Kidney (tissue), 14 donors: ENCODE results near the gene CLDN11. TPM values are rescaled to one million over a fixed set of nuclear protein-coding genes. Genes with fewer than 3 reads are reported as not detected.
A peak's percentile ranks its signal among the peaks of the same experiment; 100 is the strongest.

ENCODE experiments used
- DNase-seq, 5 donors: peaks; one replicate each; pipeline ENCODE4 v3.0.0-alpha.2; 2013 to 2020
- FAIRE-seq: peaks from 2 replicates; lab custom pipeline; 2012; peaks lifted over from hg19 to GRCh38; lab: Jason Lieb, UNC
- H3K27ac ChIP-seq, 2 donors: one replicate each; pipeline ENCODE4 v1.7.0; 2013; ENCODE audit warnings: low read depth in 2 of 2, low read length in 2 of 2, inconsistent platforms in 1 of 2
- H3K27me3 ChIP-seq: one replicate; pipeline ENCODE4 v1.7.1; 2013; ENCODE audit warnings: low read length, inconsistent platforms; ENCODE audit not compliant: control insufficient read depth, insufficient read depth
- H3K36me3 ChIP-seq, 3 donors: one replicate each; pipeline versions ENCODE4 v1.7.0 to v1.7.1; 2013; ENCODE audit warnings: low read length in 3 of 3, control low read depth in 1 of 3, inconsistent platforms in 1 of 3; ENCODE audit not compliant: insufficient read depth in 3 of 3, control insufficient read depth in 2 of 3
- H3K4me1 ChIP-seq, 3 donors: one replicate each; pipeline versions ENCODE4 v1.7.0 to v1.7.1; 2013; ENCODE audit warnings: low read length in 3 of 3, inconsistent platforms in 1 of 3, low read depth in 1 of 3; ENCODE audit not compliant: control insufficient read depth in 2 of 3, insufficient read depth in 2 of 3
- H3K4me3 ChIP-seq, 3 donors: one replicate each; pipeline versions ENCODE4 v1.7.0 to v1.8.1; 2013; ENCODE audit warnings: low read length in 3 of 3, control low read depth in 1 of 3, inconsistent platforms in 1 of 3
- H3K9ac ChIP-seq, 3 donors: one replicate each; pipeline versions ENCODE4 v1.7.0 to v1.7.1; 2013; ENCODE audit warnings: low read length in 3 of 3, control low read depth in 1 of 3, inconsistent platforms in 1 of 3
- H3K9me3 ChIP-seq, 3 donors: one replicate each; pipeline versions ENCODE4 v1.7.0 to v1.7.1; 2013; ENCODE audit warnings: low read length in 3 of 3, control low read depth in 1 of 3, inconsistent platforms in 1 of 3; ENCODE audit not compliant: control insufficient read depth in 2 of 3, insufficient read depth in 1 of 3
- intact Hi-C: fragments of 100-400 bp; cut with DNase I; formaldehyde crosslinking; loops from one replicate; pipeline ENCODE4 v1.11.1; 2022
- polyA plus RNA-seq: library from polyadenylated mRNA; stranded (reverse); fragments of 350-450 nt; fragmentation: Illumina TruSeq; extraction: RNeasy Lipid Tissue Mini Kit (QIAGEN cat#74804); gene quantifications from one replicate; pipeline ENCODE4 v1.2.3, GENCODE V29; 2014; ENCODE audit warnings: low read depth, low replicate concordance; ENCODE audit not compliant: insufficient read depth
- total RNA-seq: library from RNA; stranded (reverse); fragmentation: NEBNext Ultra II Directional; extraction: Animal tissue kit (Norgen Biotek cat#: 25700); gene quantifications from one replicate; pipeline ENCODE4 v1.2.1, GENCODE V29; 2021
- TF ChIP-seq, protein P1 (sequence below): IDR thresholded peaks from 3 replicates; pipeline ENCODE4 v1.5.1; 2012; ENCODE audit warnings: mild to moderate bottlenecking, moderate library complexity, borderline replicate concordance; ENCODE audit not compliant: insufficient read depth; ENCODE audit errors: extremely low read depth
- donor health status: control.
- donor health status: control.
- donor health status: control.
- donor health status: control.
- donor health status: control.
- donor health status: DM: yes; HTN: yes; CAD: no.
- donor health status: Normal renal cell carcinoma (clear cell type).

Gene CLDN11
- total and polyA plus RNA-seq, 2 donors from 2014 or later, result 1.6 to 2.4 TPM

GRCh38 chr3:170410428-170411029, 8.1 kb upstream of the CLDN11 start:
- Histone ChIP-seq H3K4me1 (peaks cover 0 to 3% (median 0%) of the 10 kb centered on the region in 3 donors), H3K9ac (no peak overlapping the region), H3K27ac (no peak overlapping the region), H3K4me3 (no peak overlapping the region), H3K9me3 (no peaks in the 10 kb centered on the region), H3K27me3 (no peaks in the 10 kb centered on the region), H3K36me3 (no peaks in the 10 kb centered on the region)
- TF ChIP-seq, protein P1, sequence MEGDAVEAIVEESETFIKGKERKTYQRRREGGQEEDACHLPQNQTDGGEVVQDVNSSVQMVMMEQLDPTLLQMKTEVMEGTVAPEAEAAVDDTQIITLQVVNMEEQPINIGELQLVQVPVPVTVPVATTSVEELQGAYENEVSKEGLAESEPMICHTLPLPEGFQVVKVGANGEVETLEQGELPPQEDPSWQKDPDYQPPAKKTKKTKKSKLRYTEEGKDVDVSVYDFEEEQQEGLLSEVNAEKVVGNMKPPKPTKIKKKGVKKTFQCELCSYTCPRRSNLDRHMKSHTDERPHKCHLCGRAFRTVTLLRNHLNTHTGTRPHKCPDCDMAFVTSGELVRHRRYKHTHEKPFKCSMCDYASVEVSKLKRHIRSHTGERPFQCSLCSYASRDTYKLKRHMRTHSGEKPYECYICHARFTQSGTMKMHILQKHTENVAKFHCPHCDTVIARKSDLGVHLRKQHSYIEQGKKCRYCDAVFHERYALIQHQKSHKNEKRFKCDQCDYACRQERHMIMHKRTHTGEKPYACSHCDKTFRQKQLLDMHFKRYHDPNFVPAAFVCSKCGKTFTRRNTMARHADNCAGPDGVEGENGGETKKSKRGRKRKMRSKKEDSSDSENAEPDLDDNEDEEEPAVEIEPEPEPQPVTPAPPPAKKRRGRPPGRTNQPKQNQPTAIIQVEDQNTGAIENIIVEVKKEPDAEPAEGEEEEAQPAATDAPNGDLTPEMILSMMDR, result peak; percentile 60
- intact Hi-C loops, result no loop called here
- DNase-seq (peak in 2 of 5 donors; percentile 45 to 67), FAIRE-seq (peak; percentile 74)

DNA sequence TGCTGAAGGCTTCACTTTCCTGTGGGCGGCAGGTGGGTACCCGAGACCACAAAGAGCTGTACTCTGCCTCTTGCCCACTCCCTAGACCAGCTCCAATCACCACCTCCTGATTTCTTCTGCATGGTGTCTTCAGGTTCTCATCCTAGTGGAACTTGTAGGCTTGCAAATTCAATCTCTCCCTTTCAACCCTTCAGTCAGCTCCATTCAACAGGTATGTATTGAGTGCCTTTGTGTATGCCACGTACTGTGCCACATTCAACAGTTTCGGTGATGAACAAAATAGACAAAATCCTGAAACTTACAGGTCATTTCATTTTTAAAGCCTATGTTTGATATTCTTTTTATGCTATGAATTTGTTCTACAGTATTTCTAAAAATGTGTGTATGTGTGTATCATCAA, 5.4 kb upstream of the CLDN11 start:
- Histone ChIP-seq H3K36me3 (no peaks in the 10 kb centered on the region), H3K27ac (no peak overlapping the region), H3K9me3 (no peaks in the 10 kb centered on the region), H3K27me3 (peaks cover 4% of the 10 kb centered on the region), H3K4me1 (peaks cover 0 to 3% (median under 1%) of the 10 kb centered on the region in 3 donors), H3K9ac (no peak overlapping the region), H3K4me3 (no peak overlapping the region)
- intact Hi-C loops, result no loop called here
- TF ChIP-seq, protein P1, result no peak
- no peak for FAIRE-seq
- DNase-seq, result no peak

DNA sequence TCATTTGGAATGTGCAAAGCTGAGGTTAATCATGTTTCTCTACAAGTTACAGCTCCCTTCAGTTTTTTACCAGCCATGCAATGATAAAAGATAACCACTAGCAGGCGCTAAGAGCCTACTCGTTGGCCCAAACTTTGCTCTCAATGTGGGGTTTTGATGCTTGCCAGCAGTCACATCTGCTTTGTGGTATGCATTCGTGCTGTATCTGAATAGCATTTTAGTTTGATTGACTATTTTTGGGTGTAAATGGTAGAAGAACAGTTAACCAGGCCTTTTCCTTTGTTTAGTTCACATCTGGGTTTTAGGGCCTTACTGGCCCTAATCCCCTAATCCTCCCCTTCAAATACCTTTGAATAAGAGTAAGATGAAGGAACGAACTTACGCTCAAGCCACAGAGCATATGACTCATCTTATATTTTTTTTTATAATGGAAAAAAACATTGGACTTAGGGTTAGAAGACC, 4.4 kb upstream of the CLDN11 start:
- Histone ChIP-seq H3K36me3 (no peaks in the 10 kb centered on the region), H3K9me3 (no peaks in the 10 kb centered on the region), H3K4me3 (no peak overlapping the region), H3K27ac (no peak overlapping the region), H3K4me1 (peaks cover 3 to 6% (median 5%) of the 10 kb centered on the region in 3 donors), H3K27me3 (peaks cover 4% of the 10 kb centered on the region), H3K9ac (no peak overlapping the region)
- intact Hi-C loops, result no loop called here
- TF ChIP-seq, protein P1, result peak; percentile 97
- FAIRE-seq (no peak), DNase-seq (peak in 4 of 5 donors; percentile 61 to 92 (median 76))

GRCh38 chr3:170417090-170417489, 1.6 kb upstream of the CLDN11 start:
- Histone ChIP-seq H3K9me3 (no peaks in the 10 kb centered on the region), H3K27ac (no peak overlapping the region), H3K4me3 (no peak overlapping the region), H3K27me3 (peaks cover 4% of the 10 kb centered on the region), H3K9ac (no peak overlapping the region), H3K36me3 (no peaks in the 10 kb centered on the region), H3K4me1 (peaks cover 3 to 7% (median 5%) of the 10 kb centered on the region in 3 donors)
- TF ChIP-seq, protein P1, result no peak
- intact Hi-C loops, result no loop called here
- FAIRE-seq (no peak), DNase-seq (no peak)
